Activated CD8-positive, alpha-beta memory T cell treated with anti-CD3 and anti-CD28 coated beads, Interleukin-2, amount 50 U/mL, for 24 hours (primary cell): ENCODE results near the gene IRF2BP2.
"Not testable (repeated sequence)": the region's sequence is repeated elsewhere in the genome, so short reads cannot be mapped to it uniquely, and the experiment has no call there.

ENCODE experiments used
- DNase-seq: peaks from one replicate; pipeline ENCODE4 v3.0.0-alpha.2; 2020; ENCODE audit errors: extremely low read depth

Gene IRF2BP2

GRCh38 chr1:234610061-234610665 is at the start of gene IRF2BP2:
IRF2BP2 (minus strand) TSS chr1:234610178; CDS start chr1:234609494, 684 bp downstream.
- DNase-seq = no peak

- DNase-seq = no peak
Measured at GRCh38 chr1:234659538-234659937, 49.6 kb upstream of the IRF2BP2 start.

GRCh38 chr1:234658138-234658537 is 48.2 kb upstream of the IRF2BP2 start:
- DNase-seq = no peak

GRCh38 chr1:234656944-234657654 is 47.1 kb upstream of the IRF2BP2 start:
- no peak for DNase-seq

- no peak for DNase-seq
Measured at GRCh38 chr1:234656070-234656895, 46.3 kb upstream of the IRF2BP2 start.

- DNase-seq = no peak
Measured at GRCh38 chr1:234655328-234656069, 45.5 kb upstream of the IRF2BP2 start.

GRCh38 chr1:234654002-234654733 is 44.2 kb upstream of the IRF2BP2 start:
- DNase-seq = no peak

- no peak for DNase-seq
Measured at GRCh38 chr1:234649432-234650081, 39.6 kb upstream of the IRF2BP2 start.

- DNase-seq = no peak
Measured at GRCh38 chr1:234647758-234648157, 37.8 kb upstream of the IRF2BP2 start.

GRCh38 chr1:234647245-234647644 is 37.3 kb upstream of the IRF2BP2 start:
- DNase-seq = no peak

GRCh38 chr1:234645964-234646363 is 36.0 kb upstream of the IRF2BP2 start:
- DNase-seq = no peak

- DNase-seq = no peak
Measured at GRCh38 chr1:234645474-234645953, 35.5 kb upstream of the IRF2BP2 start.

- no peak for DNase-seq
Measured at GRCh38 chr1:234644928-234645327, 35.0 kb upstream of the IRF2BP2 start.

GRCh38 chr1:234643850-234644134 is 33.8 kb upstream of the IRF2BP2 start:
- DNase-seq = no peak

- no peak for DNase-seq
Measured at GRCh38 chr1:234643111-234643849, 33.3 kb upstream of the IRF2BP2 start.

GRCh38 chr1:234642428-234642827 is 32.5 kb upstream of the IRF2BP2 start:
- DNase-seq = no peak

- DNase-seq = no peak
Measured at GRCh38 chr1:234639961-234640360, 30.0 kb upstream of the IRF2BP2 start.

GRCh38 chr1:234638832-234639799 is 29.1 kb upstream of the IRF2BP2 start:
- no peak for DNase-seq

GRCh38 chr1:234634922-234635321 is 24.9 kb upstream of the IRF2BP2 start:
- DNase-seq = not testable (repeated sequence)
